Measurements from ENCODE around the gene RALGAPA2.

Gene RALGAPA2

GRCh38 chr20:20683481-20684321 lies 28.7 kb downstream of the RALGAPA2 start:
- DNase-seq (ENCODE audit: low read depth), result no peak

- DNase-seq (ENCODE audit: low read depth), result no peak
These were observed 29.4 kb downstream of the RALGAPA2 start for GRCh38 chr20:20683020-20683419.

- no peak for DNase-seq (ENCODE audit: low read depth)
These were observed 31.4 kb downstream of the RALGAPA2 start for GRCh38 chr20:20680991-20681508.

DNA sequence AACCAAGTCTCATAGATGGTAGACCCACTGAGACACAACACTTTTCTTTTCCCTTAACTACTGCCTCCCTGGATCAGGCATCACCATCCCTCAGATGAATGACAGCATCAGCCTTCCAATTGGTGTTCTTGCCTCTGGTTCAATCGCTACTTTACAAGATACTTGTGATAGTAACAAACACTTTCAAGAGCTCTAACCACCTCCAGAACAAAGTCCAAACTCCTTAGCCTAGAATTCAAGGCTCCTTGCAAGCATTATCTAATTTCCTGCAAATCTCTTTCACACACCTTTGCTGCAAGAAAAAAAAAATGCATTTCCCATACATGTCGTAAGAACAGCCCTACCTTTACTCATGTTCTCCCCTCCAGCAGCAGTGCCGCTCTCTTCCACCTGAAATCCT lies 33.1 kb downstream of the RALGAPA2 start:
- DNase-seq (ENCODE audit: low read depth), result no peak

GRCh38 chr20:20677186-20677585 lies 35.3 kb downstream of the RALGAPA2 start:
- DNase-seq (ENCODE audit: low read depth), result peak; percentile 2

DNA sequence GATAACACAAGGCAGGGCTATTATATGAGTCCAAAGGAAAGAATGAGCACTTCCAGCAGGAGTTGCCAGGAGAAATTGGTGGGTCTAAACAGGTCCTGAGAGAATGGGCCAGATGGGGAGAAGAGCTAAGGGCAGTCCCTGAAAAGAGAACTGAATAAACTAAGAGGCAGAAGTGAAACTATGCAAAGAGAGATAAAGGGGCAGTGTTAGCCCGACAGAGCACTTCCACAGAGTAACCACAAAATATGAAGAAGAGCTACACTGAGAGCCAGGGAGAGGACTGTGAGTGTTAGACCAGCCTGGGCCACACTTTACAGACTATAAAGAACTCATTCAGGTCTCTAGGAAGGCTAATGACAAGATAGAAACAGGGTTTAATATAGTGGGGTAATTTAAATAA lies 43.8 kb downstream of the RALGAPA2 start:
- DNase-seq (ENCODE audit: low read depth), result peak; percentile 4

DNA sequence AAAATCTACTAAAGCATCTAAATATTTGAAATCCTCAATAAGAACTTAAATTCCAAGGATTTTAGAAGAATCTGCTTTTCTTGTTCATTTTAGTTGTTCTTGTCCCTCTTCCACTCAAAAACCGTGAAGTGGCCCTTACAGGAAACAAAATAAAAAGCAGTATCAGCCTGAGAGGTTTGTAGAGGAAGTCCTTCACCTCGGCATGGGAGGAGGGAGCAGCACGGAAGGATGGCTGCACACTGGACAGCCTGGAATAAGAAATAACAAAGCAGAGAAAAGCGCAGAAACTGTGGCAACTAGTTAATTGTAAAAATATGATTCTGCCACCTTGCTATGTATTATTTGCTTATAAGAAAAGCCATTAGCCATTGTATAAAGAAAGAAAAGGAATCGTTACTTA lies 46.1 kb downstream of the RALGAPA2 start:
- DNase-seq (ENCODE audit: low read depth), result no peak

DNA sequence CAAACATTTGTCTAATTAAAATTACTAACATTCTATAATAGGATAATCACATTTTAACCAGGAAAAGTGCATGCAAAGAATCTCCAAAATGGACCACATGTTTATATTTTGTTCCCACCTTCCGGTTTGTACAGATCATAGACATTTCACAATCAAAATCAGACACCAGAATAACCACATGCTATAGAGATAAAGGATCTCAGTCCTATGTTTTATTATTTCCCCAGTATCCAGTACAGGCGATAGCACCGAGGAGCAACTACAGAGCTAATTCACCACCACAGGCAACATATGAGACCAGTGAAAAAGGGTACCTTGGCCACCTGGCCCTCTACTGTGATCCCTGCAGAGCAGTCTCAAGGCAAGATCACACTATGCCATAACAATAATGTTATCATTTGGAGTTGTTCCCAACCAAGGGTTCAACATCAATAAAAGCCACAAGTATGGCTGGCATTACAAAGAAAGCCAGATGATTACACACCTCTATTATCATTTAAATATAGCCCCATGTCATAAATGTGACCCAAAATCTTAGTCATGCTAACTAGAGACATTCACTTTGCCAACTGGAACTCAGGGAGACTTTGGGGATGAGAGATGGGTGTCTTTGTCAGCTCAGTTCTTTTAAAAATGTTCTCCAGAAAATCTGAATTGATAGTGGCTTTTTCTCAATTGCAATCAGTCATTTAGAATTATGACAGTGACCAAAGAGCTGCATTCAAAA lies 46.7 kb downstream of the RALGAPA2 start:
- no peak for DNase-seq (ENCODE audit: low read depth)

- DNase-seq (ENCODE audit: low read depth), result no peak
These were observed 47.5 kb downstream of the RALGAPA2 start for GRCh38 chr20:20664795-20665589.

DNA sequence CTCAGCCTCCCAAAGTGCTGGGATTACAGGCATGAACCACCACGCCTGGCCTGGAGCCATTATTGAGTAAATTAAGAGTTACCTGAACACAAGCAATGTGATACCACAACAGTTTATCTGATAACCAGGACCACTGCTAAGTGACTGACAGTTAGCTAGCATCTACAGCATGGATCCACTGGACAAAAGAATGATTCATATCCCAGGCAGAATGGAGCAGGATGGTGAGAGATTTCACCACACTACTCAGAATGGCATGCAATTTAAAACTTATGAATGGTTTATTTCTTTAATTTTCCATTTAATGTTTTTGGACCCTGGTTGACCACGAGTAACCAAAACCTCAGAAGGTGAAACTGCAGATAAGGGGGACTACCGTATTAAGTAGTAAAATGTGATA lies 48.6 kb downstream of the RALGAPA2 start:
- DNase-seq (ENCODE audit: low read depth), result no peak

DNA sequence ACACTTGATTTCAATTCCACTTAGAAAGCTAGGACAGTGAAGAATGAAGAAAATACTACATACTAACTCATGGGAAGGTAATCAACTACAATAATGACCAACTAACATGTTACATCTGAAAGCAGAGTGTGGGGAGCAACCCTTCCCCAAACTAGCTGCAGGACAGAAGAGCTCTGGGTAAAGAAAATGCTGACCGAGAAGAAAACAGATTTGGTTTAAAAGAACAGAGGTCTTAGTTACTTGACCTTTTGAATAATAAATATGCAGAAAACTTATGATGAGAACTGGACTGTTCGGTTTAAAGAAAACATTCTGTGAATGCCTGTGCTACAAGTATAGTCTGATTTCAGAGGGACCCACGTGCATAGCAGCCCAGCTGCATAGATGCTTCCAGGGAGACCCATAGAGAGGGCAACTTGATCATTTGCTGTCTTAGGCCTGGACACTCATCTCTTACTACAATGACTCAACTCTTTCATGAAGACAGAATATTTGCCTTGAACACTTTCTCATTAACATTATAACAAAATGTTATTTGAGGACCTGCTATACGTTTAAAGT lies 53.5 kb downstream of the RALGAPA2 start:
- no peak for DNase-seq (ENCODE audit: low read depth)

DNA sequence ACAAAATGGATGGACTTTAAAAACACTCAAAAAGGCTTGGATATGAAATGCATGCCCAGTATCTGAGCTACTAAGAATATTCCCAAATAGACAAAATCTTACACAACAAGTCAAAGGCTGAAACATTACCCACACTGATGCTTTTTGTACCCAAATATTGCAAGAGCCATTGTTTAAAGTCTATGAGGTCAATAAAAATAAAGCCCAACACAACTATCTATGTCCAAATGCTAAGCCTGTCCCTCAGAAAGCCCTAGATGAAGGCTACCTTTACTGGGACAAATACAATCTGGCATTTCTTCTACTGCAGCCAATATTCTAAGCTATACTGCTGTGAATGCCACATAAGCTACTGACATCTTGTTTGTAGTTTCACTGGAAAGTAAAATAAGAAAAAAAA lies 54.3 kb downstream of the RALGAPA2 start:
- DNase-seq (ENCODE audit: low read depth), result no peak

DNA sequence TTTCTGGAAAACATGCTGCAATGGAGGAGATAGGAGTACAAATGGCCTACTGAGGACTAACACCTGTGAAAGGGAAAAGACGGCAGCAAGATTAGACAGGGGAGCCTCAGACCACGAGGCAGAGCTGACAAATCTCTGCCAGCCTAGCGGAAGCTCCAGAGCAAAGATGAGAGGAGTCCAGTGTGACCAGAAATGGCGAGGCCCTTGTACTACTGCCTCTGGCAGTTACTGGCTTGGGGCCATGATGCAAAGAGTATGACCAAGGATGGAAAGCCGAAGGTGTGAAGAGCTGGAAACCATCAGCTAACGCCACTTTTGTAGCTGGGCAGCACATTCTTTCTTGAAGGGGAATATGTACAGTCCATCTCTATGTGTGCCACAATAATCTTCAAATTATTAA lies 55.4 kb downstream of the RALGAPA2 start:
- DNase-seq (ENCODE audit: low read depth), result no peak

DNA sequence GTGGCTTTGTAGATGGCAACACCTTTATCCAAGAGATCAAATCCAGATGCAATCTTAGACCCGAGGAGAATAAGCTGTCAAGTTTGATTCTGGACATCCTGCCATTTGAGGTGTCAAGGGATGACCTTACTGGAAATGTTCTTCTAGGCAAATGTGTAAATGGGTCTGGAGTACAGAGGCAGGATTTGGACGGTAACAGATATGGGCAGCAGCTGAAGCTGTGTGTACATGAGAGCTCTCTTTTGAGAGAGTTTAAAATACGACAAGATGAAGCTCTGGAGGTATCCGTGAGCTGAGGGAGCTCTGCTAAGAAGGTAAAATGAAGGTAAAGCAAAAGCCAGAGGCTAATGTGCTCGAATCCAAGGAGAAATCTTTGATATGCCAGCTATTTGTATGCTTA lies 56.6 kb downstream of the RALGAPA2 start:
- DNase-seq (ENCODE audit: low read depth), result no peak

GRCh38 chr20:20649945-20650344 lies 62.5 kb downstream of the RALGAPA2 start:
- DNase-seq (ENCODE audit: low read depth), result no peak

DNA sequence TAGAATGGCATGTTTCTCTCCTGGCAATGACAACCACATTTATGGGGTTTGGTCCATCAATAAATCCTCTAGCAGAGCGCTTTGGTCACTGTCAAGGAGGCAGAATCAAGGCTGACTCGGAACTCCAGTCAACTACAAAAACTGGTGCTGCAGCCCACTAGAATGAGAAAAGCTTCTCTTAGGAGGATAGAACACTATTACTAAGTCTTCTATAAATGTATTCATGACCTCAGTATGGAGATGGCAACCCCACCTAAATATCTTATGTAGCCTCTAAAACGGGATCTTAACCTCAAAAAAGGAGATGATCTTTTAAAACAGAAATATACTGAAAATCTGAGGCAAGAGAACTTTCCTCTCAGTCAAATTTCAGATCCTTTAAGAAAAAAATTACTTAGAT lies 68.5 kb downstream of the RALGAPA2 start:
- no peak for DNase-seq (ENCODE audit: low read depth)

DNA sequence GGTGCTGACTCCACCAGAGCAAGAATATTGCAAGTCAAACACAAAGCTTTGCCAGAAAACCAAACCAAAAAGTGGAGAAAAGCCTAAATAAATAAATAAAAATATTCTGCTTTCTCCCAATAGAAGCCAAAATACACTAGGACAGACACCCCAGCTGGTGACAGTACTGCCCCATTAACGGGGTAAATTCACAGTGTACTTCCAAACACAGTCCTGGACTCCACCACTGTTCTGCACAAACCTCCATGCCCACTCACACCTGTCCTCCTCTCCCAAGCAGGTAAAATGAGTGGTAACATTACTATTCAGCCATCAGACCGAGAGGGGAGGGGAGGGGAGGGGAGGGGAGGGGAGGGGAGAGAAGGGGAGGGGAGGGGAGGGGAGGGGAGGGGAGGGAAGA lies 70.7 kb downstream of the RALGAPA2 start:
- no peak for DNase-seq (ENCODE audit: low read depth)

DNA sequence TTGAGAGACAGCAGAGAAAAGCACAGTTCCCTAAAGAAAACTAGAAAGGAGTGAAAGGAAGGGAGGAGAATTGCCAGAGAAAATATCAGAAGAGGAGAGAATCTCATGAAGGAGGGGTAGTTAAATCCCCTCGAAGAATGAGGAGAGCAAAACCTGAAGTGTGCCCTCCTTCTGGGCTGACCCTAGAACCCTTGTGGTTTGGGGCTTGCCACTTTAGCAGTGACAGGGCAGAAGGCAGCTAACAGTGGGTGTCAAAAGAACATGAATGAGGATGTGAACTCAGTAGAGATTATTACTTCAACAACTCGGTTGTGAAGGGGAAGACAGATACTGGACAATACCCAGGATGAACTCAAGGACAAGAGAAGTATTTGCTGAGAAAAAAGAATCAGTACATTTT lies 73.6 kb downstream of the RALGAPA2 start:
- DNase-seq (ENCODE audit: low read depth), result no peak

- no peak for DNase-seq (ENCODE audit: low read depth)
These were observed 74.3 kb downstream of the RALGAPA2 start for GRCh38 chr20:20637998-20638725.

- no peak for DNase-seq (ENCODE audit: low read depth)
These were observed 77.4 kb downstream of the RALGAPA2 start for GRCh38 chr20:20635006-20635405.

DNA sequence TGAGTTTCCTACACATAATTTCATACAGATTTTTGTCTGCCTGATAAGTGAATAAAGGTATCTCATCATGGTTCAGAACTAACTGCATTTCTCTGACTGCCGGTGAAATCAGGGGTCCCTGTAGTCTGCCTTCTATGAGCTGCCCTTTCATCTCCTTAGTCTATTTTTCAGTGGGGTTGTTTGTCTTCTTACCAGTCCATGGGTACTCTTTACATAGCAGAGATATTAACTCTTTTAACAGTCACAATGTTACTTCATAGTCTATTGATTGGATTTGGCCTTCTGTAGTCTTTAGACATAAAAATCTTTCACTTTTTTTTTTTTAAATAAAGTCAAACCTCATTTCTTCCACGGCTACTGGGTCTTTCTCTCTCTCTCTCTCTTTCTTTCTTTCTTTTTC lies 79.8 kb downstream of the RALGAPA2 start:
- no peak for DNase-seq (ENCODE audit: low read depth)
